Measurements from ENCODE around the gene PCDHB4.
"Not testable (repeated sequence)": the region's sequence is repeated elsewhere in the genome, so short reads cannot be mapped to it uniquely, and the experiment has no call there.

Gene PCDHB4

DNA sequence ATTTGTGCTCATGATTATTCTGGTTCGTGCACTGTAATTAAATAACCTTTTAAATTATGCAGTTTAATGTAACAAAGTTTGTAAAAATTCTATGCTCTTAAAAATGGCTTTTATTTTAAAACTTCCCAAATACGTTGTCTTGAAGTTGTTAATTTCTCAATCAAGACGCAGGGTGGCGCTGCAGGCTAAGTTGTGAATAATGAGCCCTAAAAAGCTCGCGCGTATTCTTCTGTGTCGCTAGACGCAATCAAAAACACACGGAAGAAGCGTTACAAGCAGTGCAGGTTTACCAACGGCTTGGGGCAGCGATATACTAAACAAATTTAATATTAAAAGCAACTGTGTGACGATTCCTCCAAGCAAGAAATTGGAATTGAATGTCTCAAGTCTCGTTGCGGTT is at the start of gene PCDHB4:
PCDHB4 (plus strand) TSS at position 256 of the 400 bp plus-strand sequence. CDS start 181 bp downstream, outside the sequence.
- no peak for DNase-seq

DNA sequence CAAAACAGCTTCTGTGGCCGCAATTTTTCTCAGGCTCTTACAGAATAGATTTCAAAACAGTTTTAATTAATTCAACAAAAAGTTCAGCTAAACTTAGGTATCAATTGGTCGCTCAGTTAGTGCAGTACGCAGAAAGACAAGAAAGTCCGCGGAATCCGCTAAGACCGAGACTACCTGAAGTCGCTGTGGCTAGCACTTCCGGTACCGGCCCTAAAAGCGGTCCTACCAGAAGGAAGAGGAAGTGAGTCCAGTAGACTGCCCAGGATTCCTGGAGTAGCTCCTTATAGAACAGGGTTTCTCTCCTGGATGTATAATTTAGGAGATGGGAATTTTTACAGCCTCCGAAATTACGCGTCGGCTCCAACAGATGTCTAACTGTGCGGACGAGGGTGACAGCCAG is 43.8 kb upstream of the PCDHB4 start:
- DNase-seq = no peak

DNA sequence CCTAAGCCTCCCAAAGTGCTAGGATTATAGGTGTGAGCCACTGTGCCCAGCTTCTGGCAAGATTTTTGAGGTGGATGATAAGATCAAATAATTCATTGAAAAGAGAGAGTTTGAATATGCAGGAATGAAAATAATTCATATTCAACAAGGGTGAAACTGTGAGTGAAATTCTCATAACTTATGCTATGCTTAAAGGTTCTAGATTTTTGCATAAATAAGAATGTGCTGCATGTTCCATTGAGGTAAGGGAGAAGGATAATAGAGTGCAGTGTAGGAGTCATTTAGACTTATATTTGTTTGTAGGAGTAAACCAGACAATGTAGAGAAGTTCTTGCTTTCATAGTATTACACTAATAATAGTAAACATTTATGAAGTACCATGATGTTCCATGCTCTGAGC is 39.4 kb upstream of the PCDHB4 start:
- DNase-seq = no peak

DNA sequence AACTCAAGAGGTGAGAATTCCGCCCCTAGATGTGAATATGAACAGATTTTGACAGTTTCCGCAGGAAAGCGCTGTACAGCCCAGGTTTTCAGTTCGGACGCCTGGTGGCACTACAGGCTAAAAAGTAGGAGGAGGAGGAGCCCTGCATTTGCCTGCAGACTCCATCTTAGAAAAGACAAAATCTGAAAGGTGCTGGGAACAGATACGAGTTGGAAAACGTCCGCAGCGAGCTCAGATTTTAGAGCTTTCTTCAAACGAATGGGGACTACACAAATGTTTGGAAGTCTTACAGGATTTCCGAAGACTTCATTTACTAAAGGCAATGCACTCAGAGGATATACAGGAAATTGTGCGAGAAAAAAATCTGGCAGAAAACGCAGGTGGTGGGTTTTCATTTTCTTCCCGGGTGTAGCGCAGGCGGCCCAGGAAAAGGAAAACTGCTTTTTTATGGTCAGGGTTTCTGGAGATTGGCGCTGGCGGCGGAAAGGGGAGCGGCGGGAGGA is 37.1 kb upstream of the PCDHB4 start:
- DNase-seq = no peak

DNA sequence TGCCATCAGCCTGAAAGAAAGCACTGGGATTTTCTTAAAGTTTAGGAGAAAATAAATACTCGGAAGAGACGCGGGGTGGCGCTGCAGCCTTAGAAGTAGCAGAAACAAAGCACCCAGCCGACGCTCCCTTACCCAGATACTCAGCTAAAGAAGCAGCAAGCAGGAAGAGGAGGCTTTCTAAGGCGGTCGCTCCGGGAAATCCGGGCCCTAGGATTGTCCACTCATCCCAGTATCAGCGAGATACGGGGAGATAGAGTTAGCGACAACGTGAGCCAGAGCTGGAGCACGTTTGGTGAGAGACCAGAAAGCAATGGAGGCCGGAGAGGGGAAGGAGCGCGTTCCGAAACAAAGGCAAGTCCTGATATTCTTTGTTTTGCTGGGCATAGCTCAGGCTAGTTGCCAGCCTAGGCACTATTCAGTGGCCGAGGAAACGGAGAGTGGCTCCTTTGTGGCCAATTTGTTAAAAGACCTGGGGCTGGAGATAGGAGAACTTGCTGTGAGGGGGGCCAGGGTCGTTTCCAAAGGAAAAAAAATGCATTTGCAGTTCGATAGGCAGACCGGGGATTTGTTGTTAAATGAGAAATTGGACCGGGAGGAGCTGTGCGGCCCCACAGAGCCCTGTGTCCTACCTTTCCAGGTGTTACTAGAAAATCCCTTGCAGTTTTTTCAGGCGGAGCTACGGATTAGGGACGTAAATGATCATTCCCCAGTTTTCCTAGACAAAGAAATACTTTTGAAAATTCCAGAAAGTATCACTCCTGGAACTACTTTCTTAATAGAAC is 26.9 kb upstream of the PCDHB4 start, which contains the start of gene PCDHB2:
PCDHB2 (plus strand) TSS at position 135 of the 782 bp plus-strand sequence; CDS start at position 311, 176 bp downstream.
- DNase-seq = no peak

DNA sequence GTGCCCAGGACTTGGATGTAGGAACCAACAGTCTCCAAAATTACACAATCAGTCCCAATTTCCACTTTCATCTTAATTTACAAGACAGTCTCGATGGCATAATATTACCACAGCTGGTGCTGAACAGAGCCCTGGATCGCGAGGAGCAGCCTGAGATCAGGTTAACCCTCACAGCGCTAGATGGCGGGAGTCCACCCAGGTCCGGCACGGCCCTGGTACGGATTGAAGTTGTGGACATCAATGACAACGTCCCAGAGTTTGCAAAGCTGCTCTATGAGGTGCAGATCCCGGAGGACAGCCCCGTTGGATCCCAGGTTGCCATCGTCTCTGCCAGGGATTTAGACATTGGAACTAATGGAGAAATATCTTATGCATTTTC is 26.4 kb upstream of the PCDHB4 start:
- DNase-seq = no peak

DNA sequence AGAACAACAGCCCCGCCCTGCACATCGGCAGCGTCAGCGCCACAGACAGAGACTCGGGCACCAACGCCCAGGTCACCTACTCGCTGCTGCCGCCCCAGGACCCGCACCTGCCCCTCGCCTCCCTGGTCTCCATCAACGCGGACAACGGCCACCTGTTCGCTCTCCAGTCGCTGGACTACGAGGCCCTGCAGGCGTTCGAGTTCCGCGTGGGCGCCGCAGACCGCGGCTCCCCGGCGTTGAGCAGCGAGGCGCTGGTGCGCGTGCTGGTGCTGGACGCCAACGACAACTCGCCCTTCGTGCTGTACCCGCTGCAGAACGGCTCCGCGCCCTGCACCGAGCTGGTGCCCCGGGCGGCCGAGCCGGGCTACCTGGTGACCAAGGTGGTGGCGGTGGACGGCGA is 25.4 kb upstream of the PCDHB4 start:
- DNase-seq = not testable (repeated sequence)

DNA sequence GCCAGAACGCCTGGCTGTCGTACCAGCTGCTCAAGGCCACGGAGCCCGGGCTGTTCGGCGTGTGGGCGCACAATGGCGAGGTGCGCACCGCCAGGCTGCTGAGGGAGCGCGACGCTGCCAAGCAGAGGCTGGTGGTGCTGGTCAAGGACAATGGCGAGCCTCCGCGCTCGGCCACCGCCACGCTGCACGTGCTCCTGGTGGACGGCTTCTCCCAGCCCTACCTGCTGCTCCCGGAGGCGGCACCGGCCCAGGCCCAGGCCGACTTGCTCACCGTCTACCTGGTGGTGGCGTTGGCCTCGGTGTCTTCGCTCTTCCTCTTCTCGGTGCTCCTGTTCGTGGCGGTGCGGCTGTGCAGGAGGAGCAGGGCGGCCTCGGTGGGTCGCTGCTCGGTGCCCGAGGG is 25.0 kb upstream of the PCDHB4 start:
- DNase-seq = not testable (repeated sequence)

DNA sequence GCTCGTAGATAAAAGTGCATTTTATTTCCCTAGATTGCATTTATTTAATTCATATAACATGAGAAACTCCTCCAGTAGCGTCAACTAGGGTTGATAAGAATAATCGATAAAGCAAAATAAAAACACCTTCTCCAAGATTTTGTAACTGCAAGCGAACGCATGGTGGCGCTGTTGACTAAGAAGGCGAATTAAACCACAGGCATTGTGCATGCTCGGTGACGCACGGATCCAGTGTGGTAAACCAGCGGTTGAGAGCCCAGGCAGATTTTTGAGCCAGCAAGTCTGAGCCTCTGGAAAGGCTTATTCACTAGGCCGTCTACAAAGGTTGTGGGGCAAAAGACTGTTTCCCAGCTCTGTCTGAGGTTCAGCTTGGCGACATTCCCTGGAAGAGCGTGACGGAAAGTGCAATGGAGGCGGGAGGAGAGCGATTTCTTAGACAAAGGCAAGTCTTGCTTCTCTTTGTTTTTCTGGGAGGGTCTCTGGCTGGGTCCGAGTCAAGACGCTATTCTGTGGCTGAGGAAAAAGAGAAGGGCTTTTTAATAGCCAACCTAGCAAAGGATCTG is 21.3 kb upstream of the PCDHB4 start, which contains the start of gene PCDHB3:
PCDHB3 (plus strand) TSS at position 231 of the 563 bp plus-strand sequence; CDS start at position 408, 177 bp downstream.
- DNase-seq = no peak

DNA sequence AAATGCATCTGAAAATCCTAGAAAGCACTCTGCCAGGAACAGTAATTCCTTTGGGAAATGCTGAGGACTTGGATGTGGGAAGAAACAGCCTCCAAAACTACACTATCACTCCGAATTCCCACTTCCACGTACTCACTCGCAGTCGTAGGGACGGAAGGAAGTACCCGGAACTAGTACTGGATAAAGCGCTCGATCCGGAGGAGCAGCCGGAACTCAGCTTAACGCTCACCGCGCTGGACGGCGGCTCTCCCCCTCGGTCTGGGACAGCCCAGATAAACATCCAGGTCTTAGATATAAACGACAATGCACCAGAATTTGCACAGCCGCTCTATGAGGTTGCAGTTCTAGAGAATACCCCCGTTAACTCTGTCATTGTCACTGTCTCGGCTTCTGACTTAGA is 20.6 kb upstream of the PCDHB4 start:
- DNase-seq = no peak

DNA sequence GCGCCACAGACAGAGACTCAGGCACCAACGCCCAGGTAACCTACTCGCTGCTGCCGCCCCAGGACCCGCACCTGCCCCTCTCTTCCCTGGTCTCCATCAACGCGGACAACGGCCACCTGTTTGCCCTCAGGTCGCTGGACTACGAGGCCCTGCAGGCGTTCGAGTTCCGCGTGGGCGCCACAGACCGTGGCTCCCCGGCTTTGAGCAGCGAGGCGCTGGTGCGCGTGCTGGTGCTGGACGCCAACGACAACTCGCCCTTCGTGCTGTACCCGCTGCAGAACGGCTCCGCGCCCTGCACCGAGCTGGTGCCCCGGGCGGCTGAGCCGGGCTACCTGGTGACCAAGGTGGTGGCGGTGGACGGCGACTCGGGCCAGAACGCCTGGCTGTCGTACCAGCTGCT is 19.5 kb upstream of the PCDHB4 start:
- not testable (repeated sequence) for DNase-seq

DNA sequence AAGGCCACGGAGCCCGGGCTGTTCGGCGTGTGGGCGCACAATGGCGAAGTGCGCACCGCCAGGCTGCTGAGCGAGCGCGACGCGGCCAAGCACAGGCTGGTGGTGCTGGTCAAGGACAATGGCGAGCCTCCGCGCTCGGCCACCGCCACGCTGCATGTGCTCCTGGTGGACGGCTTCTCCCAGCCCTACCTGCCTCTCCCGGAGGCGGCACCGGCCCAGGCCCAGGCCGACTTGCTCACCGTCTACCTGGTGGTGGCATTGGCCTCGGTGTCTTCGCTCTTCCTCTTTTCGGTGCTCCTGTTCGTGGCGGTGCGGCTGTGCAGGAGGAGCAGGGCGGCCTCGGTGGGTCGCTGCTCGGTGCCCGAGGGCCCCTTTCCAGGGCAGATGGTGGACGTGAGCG is 19.1 kb upstream of the PCDHB4 start:
- not testable (repeated sequence) for DNase-seq

DNA sequence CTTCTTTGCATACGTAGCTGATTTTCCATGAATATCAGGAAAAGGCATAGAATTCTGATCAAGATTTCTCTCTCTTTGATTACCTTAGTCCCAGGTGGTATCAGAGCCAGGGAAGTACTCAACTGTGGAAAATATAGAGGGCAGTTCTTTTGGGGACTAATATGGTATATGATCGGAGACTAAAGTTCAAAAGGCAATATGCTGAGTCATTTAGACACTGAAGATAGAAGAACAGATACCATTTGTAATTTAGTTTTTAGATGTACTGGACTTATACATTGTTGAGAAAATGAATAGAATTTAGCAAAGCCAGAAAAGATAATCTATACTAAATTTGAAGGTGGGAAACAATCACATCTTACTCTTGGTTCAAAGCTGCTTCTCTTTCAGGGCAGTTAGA is 16.3 kb upstream of the PCDHB4 start:
- DNase-seq = no peak

DNA sequence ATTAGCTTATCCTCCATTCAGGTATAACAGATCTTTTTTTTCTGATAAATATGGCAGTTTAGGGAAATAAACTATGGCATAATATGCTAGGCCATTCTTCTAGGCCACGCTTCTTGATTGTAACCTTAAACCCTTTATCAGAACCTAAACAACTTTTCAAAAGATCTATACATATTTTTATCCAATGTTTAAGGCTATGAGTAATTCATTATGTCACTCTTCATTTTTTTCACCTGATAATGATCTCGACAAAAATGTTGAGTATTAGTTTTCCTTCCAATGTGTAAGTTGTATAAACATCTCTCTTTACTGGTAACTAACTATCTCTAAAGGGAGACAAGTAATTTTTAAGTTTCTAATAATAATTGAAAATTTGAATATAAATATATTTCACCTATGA is 2.4 kb upstream of the PCDHB4 start:
- no peak for DNase-seq

DNA sequence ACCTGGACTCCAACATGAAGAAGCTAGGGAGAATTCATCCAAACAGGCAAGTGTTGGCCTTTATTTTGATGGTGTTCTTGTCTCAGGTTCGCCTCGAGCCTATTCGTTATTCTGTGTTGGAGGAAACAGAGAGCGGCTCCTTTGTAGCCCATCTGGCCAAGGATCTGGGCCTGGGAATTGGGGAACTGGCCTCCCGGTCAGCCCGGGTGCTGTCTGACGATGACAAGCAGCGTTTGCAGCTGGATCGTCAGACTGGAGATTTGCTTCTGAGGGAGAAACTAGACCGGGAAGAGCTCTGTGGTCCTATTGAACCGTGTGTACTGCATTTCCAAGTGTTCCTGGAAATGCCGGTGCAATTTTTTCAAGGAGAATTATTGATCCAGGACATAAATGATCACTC is 367 bp downstream of the PCDHB4 start:
- DNase-seq = no peak

DNA sequence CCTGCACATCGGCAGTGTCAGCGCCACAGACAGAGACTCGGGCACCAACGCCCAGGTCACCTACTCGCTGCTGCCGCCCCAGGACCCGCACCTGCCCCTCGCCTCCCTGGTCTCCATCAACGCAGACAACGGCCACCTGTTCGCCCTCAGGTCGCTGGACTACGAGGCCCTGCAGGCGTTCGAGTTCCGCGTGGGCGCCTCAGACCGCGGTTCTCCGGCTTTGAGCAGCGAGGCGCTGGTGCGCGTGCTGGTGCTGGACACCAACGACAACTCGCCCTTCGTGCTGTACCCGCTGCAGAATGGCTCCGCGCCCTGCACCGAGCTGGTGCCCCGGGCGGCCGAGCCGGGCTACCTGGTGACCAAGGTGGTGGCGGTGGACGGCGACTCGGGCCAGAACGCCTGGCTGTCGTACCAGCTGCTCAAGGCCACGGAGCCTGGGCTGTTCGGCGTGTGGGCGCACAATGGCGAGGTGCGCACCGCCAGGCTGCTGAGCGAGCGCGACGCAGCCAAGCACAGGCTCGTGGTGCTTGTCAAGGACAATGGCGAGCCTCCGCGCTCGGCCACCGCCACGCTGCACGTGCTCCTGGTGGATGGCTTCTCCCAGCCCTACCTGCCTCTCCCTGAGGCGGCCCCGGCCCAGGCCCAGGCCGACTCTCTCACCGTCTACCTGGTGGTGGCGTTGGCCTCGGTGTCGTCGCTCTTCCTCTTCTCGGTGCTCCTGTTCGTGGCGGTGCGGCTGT is 1.9 kb downstream of the PCDHB4 start:
- not testable (repeated sequence) for DNase-seq

DNA sequence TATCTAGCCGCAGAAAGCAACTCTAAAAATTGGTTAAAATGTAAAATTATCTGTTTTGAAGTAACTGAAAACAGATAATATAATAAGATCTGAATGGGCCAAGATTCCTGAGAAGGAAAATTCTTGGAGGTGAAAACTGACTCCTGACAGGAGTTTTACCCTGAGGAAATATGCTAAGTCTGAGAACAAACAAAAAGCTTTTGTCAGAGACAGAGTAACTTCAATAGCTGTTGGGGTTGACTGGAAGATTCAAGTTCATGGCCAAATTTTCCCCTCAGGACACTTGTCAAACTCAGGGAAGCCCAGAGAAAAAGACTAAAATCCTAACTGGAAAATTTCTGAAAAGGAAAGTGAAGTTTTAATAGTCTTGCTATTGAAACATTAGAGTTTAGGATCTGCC is 5.7 kb downstream of the PCDHB4 start:
- DNase-seq = no peak

DNA sequence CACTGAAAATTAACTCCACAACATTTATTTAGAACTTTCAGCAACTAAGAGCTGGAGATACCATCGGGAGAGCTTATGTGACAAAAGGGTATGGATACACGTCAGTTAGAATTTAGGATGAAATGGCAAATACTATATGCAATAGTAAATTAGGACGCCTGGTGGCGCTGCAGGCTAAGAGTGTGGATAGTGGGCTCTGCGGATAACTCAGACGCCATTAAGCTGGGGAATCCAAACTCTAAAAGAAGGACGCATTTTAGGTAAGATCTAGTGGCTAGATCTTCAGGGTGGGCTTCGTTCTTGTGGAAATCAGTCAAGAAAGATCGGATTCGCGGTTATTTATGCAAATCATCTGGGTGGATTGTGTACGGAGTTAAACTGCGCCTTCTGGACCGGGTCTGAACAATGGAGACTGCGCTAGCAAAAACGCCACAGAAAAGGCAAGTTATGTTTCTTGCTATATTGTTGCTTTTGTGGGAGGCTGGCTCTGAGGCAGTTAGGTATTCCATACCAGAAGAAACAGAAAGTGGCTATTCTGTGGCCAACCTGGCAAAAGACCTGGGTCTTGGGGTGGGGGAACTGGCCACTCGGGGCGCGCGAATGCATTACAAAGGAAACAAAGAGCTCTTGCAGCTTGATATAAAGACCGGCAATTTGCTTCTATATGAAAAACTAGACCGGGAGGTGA is 13.6 kb downstream of the PCDHB4 start, which contains the start of gene PCDHB5:
PCDHB5 (plus strand) TSS at position 177 of the 688 bp plus-strand sequence; CDS start at position 406, 229 bp downstream.
- no peak for DNase-seq

DNA sequence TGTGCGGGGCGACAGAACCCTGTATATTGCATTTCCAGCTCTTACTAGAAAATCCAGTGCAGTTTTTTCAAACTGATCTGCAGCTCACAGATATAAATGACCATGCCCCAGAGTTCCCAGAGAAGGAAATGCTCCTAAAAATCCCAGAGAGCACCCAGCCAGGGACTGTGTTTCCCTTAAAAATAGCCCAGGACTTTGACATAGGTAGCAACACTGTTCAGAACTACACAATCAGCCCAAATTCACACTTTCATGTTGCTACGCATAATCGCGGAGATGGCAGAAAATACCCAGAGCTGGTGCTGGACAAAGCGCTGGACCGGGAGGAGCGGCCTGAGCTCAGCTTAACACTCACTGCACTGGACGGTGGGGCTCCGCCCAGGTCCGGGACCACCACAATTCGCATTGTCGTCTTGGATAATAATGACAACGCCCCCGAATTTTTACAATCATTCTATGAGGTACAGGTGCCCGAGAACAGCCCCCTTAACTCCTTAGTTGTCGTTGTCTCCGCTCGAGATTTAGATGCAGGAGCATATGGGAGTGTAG is 14.2 kb downstream of the PCDHB4 start:
- DNase-seq = no peak

DNA sequence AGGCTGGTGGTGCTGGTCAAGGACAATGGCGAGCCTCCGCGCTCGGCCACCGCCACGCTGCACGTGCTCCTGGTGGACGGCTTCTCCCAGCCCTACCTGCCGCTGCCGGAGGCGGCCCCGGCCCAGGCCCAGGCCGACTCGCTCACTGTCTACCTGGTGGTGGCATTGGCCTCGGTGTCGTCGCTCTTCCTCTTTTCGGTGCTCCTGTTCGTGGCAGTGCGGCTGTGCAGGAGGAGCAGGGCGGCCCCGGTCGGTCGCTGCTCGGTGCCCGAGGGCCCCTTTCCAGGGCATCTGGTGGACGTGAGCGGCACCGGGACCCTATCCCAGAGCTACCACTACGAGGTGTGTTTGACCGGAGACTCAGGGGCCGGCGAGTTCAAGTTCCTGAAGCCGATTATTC is 15.7 kb downstream of the PCDHB4 start:
- DNase-seq = not testable (repeated sequence)

DNA sequence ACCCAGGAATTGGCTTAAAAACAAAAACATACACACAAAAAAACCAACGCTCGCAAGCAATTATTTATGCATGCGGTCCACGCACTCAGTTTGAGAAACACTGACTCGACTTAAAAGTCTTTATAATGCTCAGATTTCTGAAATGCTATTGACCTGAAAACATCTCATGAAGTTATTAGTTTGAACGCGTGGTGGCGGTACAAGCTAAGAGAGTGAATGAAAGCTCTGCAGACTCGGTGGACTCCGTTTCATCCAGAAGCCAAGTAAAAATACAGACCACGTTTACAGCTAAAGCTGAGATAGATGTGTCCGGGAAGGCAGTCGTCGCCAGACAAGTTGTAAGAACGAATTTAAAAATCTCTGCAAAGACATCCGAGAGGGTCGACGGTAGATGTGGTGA is 28.2 kb downstream of the PCDHB4 start, which contains the start of gene PCDHB6:
PCDHB6 (plus strand) TSS at position 246 of the 400 bp plus-strand sequence. CDS start 201 bp downstream, outside the sequence.
- no peak for DNase-seq

Data from inflammatory macrophage treated with lipopolysaccharide for 1 hour (primary cell).